ENCODE results near the gene RDH14.
A peak's percentile ranks its signal among the peaks of the same experiment; 100 is the strongest.

RDH14 gene, protein sequence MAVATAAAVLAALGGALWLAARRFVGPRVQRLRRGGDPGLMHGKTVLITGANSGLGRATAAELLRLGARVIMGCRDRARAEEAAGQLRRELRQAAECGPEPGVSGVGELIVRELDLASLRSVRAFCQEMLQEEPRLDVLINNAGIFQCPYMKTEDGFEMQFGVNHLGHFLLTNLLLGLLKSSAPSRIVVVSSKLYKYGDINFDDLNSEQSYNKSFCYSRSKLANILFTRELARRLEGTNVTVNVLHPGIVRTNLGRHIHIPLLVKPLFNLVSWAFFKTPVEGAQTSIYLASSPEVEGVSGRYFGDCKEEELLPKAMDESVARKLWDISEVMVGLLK

GRCh38 chr2:18560031-18560796, at the start of gene RDH14:
TSS of gene RDH14 (minus strand) at chr2:18560653. CDS start at chr2:18560572, 81 bp downstream.
- Histone ChIP-seq H3K9ac (ENCODE audit: low read depth in 1 of 2, low read length in 2 of 2) (peak within 1 kb of the TSS; percentile 76 to 97), H3K27me3 (ENCODE audit: control insufficient read depth in 2 of 2, insufficient read depth in 2 of 2, low read length in 2 of 2) (no peaks in the 10 kb centered on the region), H3K27ac (ENCODE audit: low read depth in 2 of 2, low read length in 2 of 2) (peak within 1 kb of the TSS; percentile 97), H3K36me3 (ENCODE audit: control insufficient read depth in 2 of 2, insufficient read depth in 2 of 2, low read length in 2 of 2) (peaks cover 1 to 4% of the 10 kb centered on the region in 2 donors), H3K4me3 (ENCODE audit: low read length in 2 of 2) (peak within 1 kb of the TSS; percentile 75 to 83), H3K4me1 (ENCODE audit: control insufficient read depth in 2 of 2, insufficient read depth in 2 of 2, low read length in 2 of 2) (peaks cover 8 to 14% of the 10 kb centered on the region in 2 donors), H3K9me3 (ENCODE audit: control insufficient read depth in 2 of 2, low read length in 2 of 2) (no peaks in the 10 kb centered on the region)

- no peak overlapping the region for H3K9ac ChIP-seq (ENCODE audit: low read depth in 1 of 2, low read length in 2 of 2)
- no peaks in the 10 kb centered on the region for H3K4me1 ChIP-seq (ENCODE audit: control insufficient read depth in 2 of 2, insufficient read depth in 2 of 2, low read length in 2 of 2)
- H3K27me3 ChIP-seq (ENCODE audit: control insufficient read depth in 2 of 2, insufficient read depth in 2 of 2, low read length in 2 of 2), result no peaks in the 10 kb centered on the region
- H3K4me3 ChIP-seq (ENCODE audit: low read length in 2 of 2), result no peak overlapping the region
- no peaks in the 10 kb centered on the region for H3K9me3 ChIP-seq (ENCODE audit: control insufficient read depth in 2 of 2, low read length in 2 of 2)
- H3K27ac ChIP-seq (ENCODE audit: low read depth in 2 of 2, low read length in 2 of 2), result no peak overlapping the region
- H3K36me3 ChIP-seq (ENCODE audit: control insufficient read depth in 2 of 2, insufficient read depth in 2 of 2, low read length in 2 of 2), result no peaks in the 10 kb centered on the region
Measured at GRCh38 chr2:18610090-18610489, 49.6 kb upstream of the RDH14 start.

DNA sequence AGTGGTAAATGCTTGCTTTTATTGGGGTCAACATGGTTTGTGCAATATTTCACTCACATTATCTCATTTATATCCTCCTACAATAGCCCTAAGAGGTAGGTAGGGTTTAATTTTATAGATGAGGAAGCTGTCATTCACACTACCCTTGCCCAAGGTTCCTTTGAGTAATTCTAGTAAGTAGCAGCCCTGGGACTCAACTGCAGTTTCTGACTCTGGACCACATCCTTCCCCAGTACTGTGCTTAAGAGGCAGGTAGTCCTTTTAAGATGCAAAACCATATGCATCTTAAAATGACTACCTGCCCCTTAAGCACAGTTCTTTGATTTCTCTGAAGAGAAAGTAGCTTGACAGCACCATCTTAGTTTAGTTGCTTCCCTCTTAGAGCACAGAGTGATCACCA, 44.7 kb upstream of the RDH14 start:
- no peaks in the 10 kb centered on the region for H3K36me3 ChIP-seq (ENCODE audit: control insufficient read depth in 2 of 2, insufficient read depth in 2 of 2, low read length in 2 of 2)

DNA sequence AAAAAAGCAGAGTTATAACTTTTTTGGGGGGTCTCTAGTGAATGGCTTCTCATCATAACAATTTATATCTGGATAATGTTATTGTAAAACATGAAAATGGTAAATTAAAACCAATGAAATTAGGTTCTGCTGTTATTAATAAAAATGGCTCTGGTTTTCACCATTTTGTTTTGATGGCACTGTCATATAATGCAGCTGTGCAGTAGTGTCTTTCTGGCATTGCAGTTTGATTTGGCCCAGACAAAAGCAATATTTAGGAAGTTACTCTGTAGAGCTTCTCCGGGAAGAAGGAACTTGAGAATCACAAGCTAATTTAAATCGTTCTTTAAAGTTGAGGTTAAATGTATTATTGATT, 44.1 kb upstream of the RDH14 start:
- Histone ChIP-seq H3K4me1 (ENCODE audit: control insufficient read depth in 2 of 2, insufficient read depth in 2 of 2, low read length in 2 of 2) (no peaks in the 10 kb centered on the region), H3K4me3 (ENCODE audit: low read length in 2 of 2) (no peak overlapping the region), H3K27ac (ENCODE audit: low read depth in 2 of 2, low read length in 2 of 2) (no peak overlapping the region), H3K27me3 (ENCODE audit: control insufficient read depth in 2 of 2, insufficient read depth in 2 of 2, low read length in 2 of 2) (no peaks in the 10 kb centered on the region), H3K9ac (ENCODE audit: low read depth in 1 of 2, low read length in 2 of 2) (no peak overlapping the region), H3K36me3 (ENCODE audit: control insufficient read depth in 2 of 2, insufficient read depth in 2 of 2, low read length in 2 of 2) (no peaks in the 10 kb centered on the region), H3K9me3 (ENCODE audit: control insufficient read depth in 2 of 2, low read length in 2 of 2) (no peaks in the 10 kb centered on the region)

More for the DNA sequence above, 44.7 kb upstream of the RDH14 start:
- no peaks in the 10 kb centered on the region for H3K27me3 ChIP-seq (ENCODE audit: control insufficient read depth in 2 of 2, insufficient read depth in 2 of 2, low read length in 2 of 2)
- no peaks in the 10 kb centered on the region for H3K4me1 ChIP-seq (ENCODE audit: control insufficient read depth in 2 of 2, insufficient read depth in 2 of 2, low read length in 2 of 2)
- H3K9ac ChIP-seq (ENCODE audit: low read depth in 1 of 2, low read length in 2 of 2), result no peak overlapping the region
- no peak overlapping the region for H3K27ac ChIP-seq (ENCODE audit: low read depth in 2 of 2, low read length in 2 of 2)
- no peak overlapping the region for H3K4me3 ChIP-seq (ENCODE audit: low read length in 2 of 2)
- no peaks in the 10 kb centered on the region for H3K9me3 ChIP-seq (ENCODE audit: control insufficient read depth in 2 of 2, low read length in 2 of 2)

GRCh38 chr2:18603854-18604530, 43.5 kb upstream of the RDH14 start:
- Histone ChIP-seq H3K4me1 (ENCODE audit: control insufficient read depth in 2 of 2, insufficient read depth in 2 of 2, low read length in 2 of 2) (no peaks in the 10 kb centered on the region), H3K9me3 (ENCODE audit: control insufficient read depth in 2 of 2, low read length in 2 of 2) (no peaks in the 10 kb centered on the region)

GRCh38 chr2:18602298-18602697, 41.8 kb upstream of the RDH14 start:
- no peaks in the 10 kb centered on the region for H3K36me3 ChIP-seq (ENCODE audit: control insufficient read depth in 2 of 2, insufficient read depth in 2 of 2, low read length in 2 of 2)
- no peak overlapping the region for H3K9ac ChIP-seq (ENCODE audit: low read depth in 1 of 2, low read length in 2 of 2)
- H3K4me1 ChIP-seq (ENCODE audit: control insufficient read depth in 2 of 2, insufficient read depth in 2 of 2, low read length in 2 of 2), result no peaks in the 10 kb centered on the region
- H3K4me3 ChIP-seq (ENCODE audit: low read length in 2 of 2), result no peak overlapping the region
- H3K9me3 ChIP-seq (ENCODE audit: control insufficient read depth in 2 of 2, low read length in 2 of 2), result no peaks in the 10 kb centered on the region
- H3K27ac ChIP-seq (ENCODE audit: low read depth in 2 of 2, low read length in 2 of 2), result no peak overlapping the region
- H3K27me3 ChIP-seq (ENCODE audit: control insufficient read depth in 2 of 2, insufficient read depth in 2 of 2, low read length in 2 of 2), result no peaks in the 10 kb centered on the region

More at GRCh38 chr2:18603854-18604530, 43.5 kb upstream of the RDH14 start:
- Histone ChIP-seq H3K4me3 (ENCODE audit: low read length in 2 of 2) (no peak overlapping the region), H3K9ac (ENCODE audit: low read depth in 1 of 2, low read length in 2 of 2) (no peak overlapping the region), H3K36me3 (ENCODE audit: control insufficient read depth in 2 of 2, insufficient read depth in 2 of 2, low read length in 2 of 2) (no peaks in the 10 kb centered on the region), H3K27ac (ENCODE audit: low read depth in 2 of 2, low read length in 2 of 2) (no peak overlapping the region), H3K27me3 (ENCODE audit: control insufficient read depth in 2 of 2, insufficient read depth in 2 of 2, low read length in 2 of 2) (no peaks in the 10 kb centered on the region)

GRCh38 chr2:18600255-18600613, 39.8 kb upstream of the RDH14 start:
- Histone ChIP-seq H3K4me1 (ENCODE audit: control insufficient read depth in 2 of 2, insufficient read depth in 2 of 2, low read length in 2 of 2) (no peaks in the 10 kb centered on the region), H3K27me3 (ENCODE audit: control insufficient read depth in 2 of 2, insufficient read depth in 2 of 2, low read length in 2 of 2) (no peaks in the 10 kb centered on the region), H3K36me3 (ENCODE audit: control insufficient read depth in 2 of 2, insufficient read depth in 2 of 2, low read length in 2 of 2) (no peaks in the 10 kb centered on the region), H3K9me3 (ENCODE audit: control insufficient read depth in 2 of 2, low read length in 2 of 2) (no peaks in the 10 kb centered on the region), H3K9ac (ENCODE audit: low read depth in 1 of 2, low read length in 2 of 2) (no peak overlapping the region), H3K4me3 (ENCODE audit: low read length in 2 of 2) (no peak overlapping the region), H3K27ac (ENCODE audit: low read depth in 2 of 2, low read length in 2 of 2) (no peak overlapping the region)

GRCh38 chr2:18599509-18600254, 39.2 kb upstream of the RDH14 start:
- no peak overlapping the region for H3K27ac ChIP-seq (ENCODE audit: low read depth in 2 of 2, low read length in 2 of 2)
- no peaks in the 10 kb centered on the region for H3K4me1 ChIP-seq (ENCODE audit: control insufficient read depth in 2 of 2, insufficient read depth in 2 of 2, low read length in 2 of 2)
- H3K36me3 ChIP-seq (ENCODE audit: control insufficient read depth in 2 of 2, insufficient read depth in 2 of 2, low read length in 2 of 2), result no peaks in the 10 kb centered on the region

DNA sequence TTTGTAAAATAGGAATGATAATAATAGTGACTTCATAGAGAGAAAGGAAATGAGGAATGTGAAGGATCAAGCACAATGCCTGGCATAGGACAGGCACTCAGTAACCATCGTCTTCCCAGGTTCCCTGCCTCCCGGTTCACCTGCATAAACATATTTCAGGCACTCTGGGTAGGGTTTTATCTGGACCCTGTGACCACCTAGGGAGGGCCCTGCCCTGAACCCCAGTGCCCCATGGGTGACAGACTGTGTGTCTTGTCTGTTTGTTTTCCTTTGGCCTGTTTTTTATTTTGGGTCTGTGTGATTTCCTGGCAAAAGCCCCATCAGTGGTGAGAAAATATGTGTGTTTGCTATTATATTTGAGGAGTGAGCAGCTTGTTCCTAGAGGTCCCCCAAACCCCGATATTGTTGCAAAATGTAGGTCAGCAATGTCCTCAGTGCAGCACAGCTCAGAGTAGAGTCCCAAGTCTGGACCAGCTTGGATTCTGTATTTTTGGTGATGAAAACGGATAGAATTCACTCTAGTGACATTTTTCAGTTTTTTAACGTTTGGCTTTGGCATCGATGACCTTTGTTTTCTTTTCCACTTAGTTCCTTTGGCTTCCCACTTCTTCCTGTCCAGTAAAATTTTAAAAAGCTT, 38.5 kb upstream of the RDH14 start:
- Histone ChIP-seq H3K9me3 (ENCODE audit: control insufficient read depth in 2 of 2, low read length in 2 of 2) (no peaks in the 10 kb centered on the region), H3K27ac (ENCODE audit: low read depth in 2 of 2, low read length in 2 of 2) (no peak overlapping the region), H3K4me1 (ENCODE audit: control insufficient read depth in 2 of 2, insufficient read depth in 2 of 2, low read length in 2 of 2) (no peaks in the 10 kb centered on the region), H3K4me3 (ENCODE audit: low read length in 2 of 2) (no peak overlapping the region), H3K27me3 (ENCODE audit: control insufficient read depth in 2 of 2, insufficient read depth in 2 of 2, low read length in 2 of 2) (no peaks in the 10 kb centered on the region), H3K9ac (ENCODE audit: low read depth in 1 of 2, low read length in 2 of 2) (no peak overlapping the region), H3K36me3 (ENCODE audit: control insufficient read depth in 2 of 2, insufficient read depth in 2 of 2, low read length in 2 of 2) (no peaks in the 10 kb centered on the region)

More at GRCh38 chr2:18599509-18600254, 39.2 kb upstream of the RDH14 start:
- no peaks in the 10 kb centered on the region for H3K9me3 ChIP-seq (ENCODE audit: control insufficient read depth in 2 of 2, low read length in 2 of 2)
- H3K9ac ChIP-seq (ENCODE audit: low read depth in 1 of 2, low read length in 2 of 2), result no peak overlapping the region
- H3K27me3 ChIP-seq (ENCODE audit: control insufficient read depth in 2 of 2, insufficient read depth in 2 of 2, low read length in 2 of 2), result no peaks in the 10 kb centered on the region
- no peak overlapping the region for H3K4me3 ChIP-seq (ENCODE audit: low read length in 2 of 2)
